Measurements from ENCODE around the gene PIK3R6. TPM values are rescaled to one million over a fixed set of nuclear protein-coding genes. Genes with fewer than 3 reads are reported as not detected.

The PIK3R6 gene
- total RNA-seq, 4 donors from 2014 or later = 0.88 to 14.9 (median 2.8) TPM

GRCh38 chr17:8883353-8883752 lies 15.9 kb upstream of the PIK3R6 start:
- Histone ChIP-seq H3K27ac (no peak overlapping the region), H3K4me3 (no peak overlapping the region), H3K36me3 (peaks cover 0 to 4% (median 0%) of the 10 kb centered on the region in 3 donors), H3K4me1 (no peaks in the 10 kb centered on the region), H3K27me3 (no peaks in the 10 kb centered on the region), H3K9me3 (no peaks in the 10 kb centered on the region)
- no peak for TF ChIP-seq CTCF (IDR thresholded peaks at IDR 0.05)
- no peak for TF ChIP-seq POLR2A (IDR thresholded peaks at IDR 0.05)
- DNase-seq = no peak

- no peak for DNase-seq
- TF ChIP-seq CTCF (IDR thresholded peaks at IDR 0.05) (no peak), POLR2A (IDR thresholded peaks at IDR 0.05) (no peak)
- H3K36me3 ChIP-seq = peaks cover 0 to 4% (median 0%) of the 10 kb centered on the region in 3 donors
- H3K9me3 ChIP-seq = no peaks in the 10 kb centered on the region
- no peak overlapping the region for H3K4me3 ChIP-seq
- H3K27ac ChIP-seq = no peak overlapping the region
- H3K27me3 ChIP-seq = no peaks in the 10 kb centered on the region
- no peaks in the 10 kb centered on the region for H3K4me1 ChIP-seq
Measured at GRCh38 chr17:8881606-8882005, 14.1 kb upstream of the PIK3R6 start.

GRCh38 chr17:8880466-8880865 lies 13.0 kb upstream of the PIK3R6 start:
- no peak overlapping the region for H3K27ac ChIP-seq
- H3K9me3 ChIP-seq = no peaks in the 10 kb centered on the region
- peaks cover 0 to 4% of the 10 kb centered on the region in 2 donors for H3K27me3 ChIP-seq
- no peaks in the 10 kb centered on the region for H3K4me1 ChIP-seq
- H3K36me3 ChIP-seq = peaks cover 0 to 4% (median 0%) of the 10 kb centered on the region in 3 donors
- no peak overlapping the region for H3K4me3 ChIP-seq
- DNase-seq = no peak
- TF ChIP-seq POLR2A (IDR thresholded peaks at IDR 0.05) (no peak), CTCF (IDR thresholded peaks at IDR 0.05) (no peak)

- no peak overlapping the region for H3K27ac ChIP-seq
- no peak overlapping the region for H3K4me3 ChIP-seq
- DNase-seq = no peak
- no peaks in the 10 kb centered on the region for H3K9me3 ChIP-seq
- no peaks in the 10 kb centered on the region for H3K4me1 ChIP-seq
- TF ChIP-seq CTCF (IDR thresholded peaks at IDR 0.05) (no peak), POLR2A (IDR thresholded peaks at IDR 0.05) (no peak)
- peaks cover 0 to under 1% (median 0%) of the 10 kb centered on the region in 3 donors for H3K36me3 ChIP-seq
- peaks cover 0 to 5% of the 10 kb centered on the region in 2 donors for H3K27me3 ChIP-seq
Measured at GRCh38 chr17:8879410-8879809, 11.9 kb upstream of the PIK3R6 start.

GRCh38 chr17:8877984-8878383 lies 10.5 kb upstream of the PIK3R6 start:
- DNase-seq = no peak
- H3K36me3 ChIP-seq = no peaks in the 10 kb centered on the region
- no peak for TF ChIP-seq POLR2A (IDR thresholded peaks at IDR 0.05)
- no peak for TF ChIP-seq CTCF (IDR thresholded peaks at IDR 0.05)
- no peak overlapping the region for H3K4me3 ChIP-seq
- H3K27me3 ChIP-seq = peaks cover 0 to 5% of the 10 kb centered on the region in 2 donors
- no peaks in the 10 kb centered on the region for H3K4me1 ChIP-seq
- no peak overlapping the region for H3K27ac ChIP-seq
- H3K9me3 ChIP-seq = no peaks in the 10 kb centered on the region

- Histone ChIP-seq H3K36me3 (no peaks in the 10 kb centered on the region), H3K27me3 (peaks cover 0 to 5% of the 10 kb centered on the region in 2 donors), H3K9me3 (no peaks in the 10 kb centered on the region), H3K4me3 (no peak overlapping the region), H3K27ac (no peak overlapping the region), H3K4me1 (no peaks in the 10 kb centered on the region)
- TF ChIP-seq CTCF (IDR thresholded peaks at IDR 0.05) = no peak
- no peak for DNase-seq
Measured at GRCh38 chr17:8875957-8876356, 8.5 kb upstream of the PIK3R6 start.
